ENCODE measurements around the gene EEF1B2. TPM values are rescaled to one million over a fixed set of nuclear protein-coding genes. Genes with fewer than 3 reads are reported as not detected.
"Not testable (repeated sequence)": the region's sequence is repeated elsewhere in the genome, so short reads cannot be mapped to it uniquely, and the experiment has no call there.

The EEF1B2 gene
- total and polyA plus RNA-seq, 3 donors from 2014 or later, result 144 to 448 (median 285) TPM

DNA sequence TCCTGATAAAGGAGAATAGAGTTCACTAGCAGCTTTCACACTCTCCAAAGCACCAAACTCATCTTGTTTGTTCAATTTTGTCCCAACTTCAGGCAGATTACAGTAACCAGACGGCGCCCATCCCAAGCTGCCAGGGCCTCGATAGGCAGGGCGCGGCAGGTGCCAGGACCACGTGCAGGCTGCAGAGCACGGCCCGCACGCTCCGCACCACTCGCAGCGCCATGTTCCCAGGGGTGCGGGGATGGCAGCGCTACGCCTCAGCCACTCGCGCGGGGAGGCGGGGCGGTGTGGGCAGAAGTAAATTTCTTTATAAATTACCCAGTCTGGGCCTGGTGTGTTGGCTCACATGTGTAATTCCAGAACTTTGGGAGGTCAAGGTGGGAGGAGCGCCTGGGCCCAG is 43.4 kb upstream of the EEF1B2 start:
- H3K36me3 ChIP-seq (ENCODE audit: low read depth, missing control alignments), result no peaks in the 10 kb centered on the region

GRCh38 chr2:206122569-206122968 is 37.1 kb upstream of the EEF1B2 start:
- H3K4me1 ChIP-seq; H3K9me3 ChIP-seq; DNase-seq; H3K36me3 ChIP-seq (ENCODE audit: low read depth, missing control alignments); H3K4me3 ChIP-seq; H3K27ac ChIP-seq; H3K27me3 ChIP-seq; intact Hi-C loops (cut with DNase I; ENCODE audit: low total_unique reads): not testable (repeated sequence)
- WGBS, 2 donors, result 87 to 95% methylated on average over 3 of the region's 3 CpGs

More for the DNA sequence above, 43.4 kb upstream of the EEF1B2 start:
- DNase-seq, result no peak
- Histone ChIP-seq H3K9me3 (no peaks in the 10 kb centered on the region), H3K4me1 (no peaks in the 10 kb centered on the region), H3K27me3 (no peaks in the 10 kb centered on the region), H3K4me3 (no peak overlapping the region), H3K27ac (no peak overlapping the region)
- TF ChIP-seq CTCF (IDR thresholded peaks at IDR 0.05), result no peak
- TF ChIP-seq POLR2A (IDR thresholded peaks at IDR 0.05), result no peak
- intact Hi-C loops (cut with DNase I; ENCODE audit: low total_unique reads), result no loop called here
- 90 to 91% methylated on average over 18 to 21 of the region's 21 CpGs for WGBS, 2 donors

- Histone ChIP-seq H3K4me3 (no peak overlapping the region), H3K9me3 (no peaks in the 10 kb centered on the region), H3K4me1 (no peaks in the 10 kb centered on the region), H3K27ac (no peak overlapping the region), H3K27me3 (no peaks in the 10 kb centered on the region), H3K36me3 (ENCODE audit: low read depth, missing control alignments) (no peaks in the 10 kb centered on the region)
- DNase-seq, result no peak
- TF ChIP-seq POLR2A (IDR thresholded peaks at IDR 0.05) (no peak), CTCF (IDR thresholded peaks at IDR 0.05) (no peak)
- intact Hi-C loops (cut with DNase I; ENCODE audit: low total_unique reads), result no loop called here
Measured at GRCh38 chr2:206125901-206126300, 33.8 kb upstream of the EEF1B2 start.

DNA sequence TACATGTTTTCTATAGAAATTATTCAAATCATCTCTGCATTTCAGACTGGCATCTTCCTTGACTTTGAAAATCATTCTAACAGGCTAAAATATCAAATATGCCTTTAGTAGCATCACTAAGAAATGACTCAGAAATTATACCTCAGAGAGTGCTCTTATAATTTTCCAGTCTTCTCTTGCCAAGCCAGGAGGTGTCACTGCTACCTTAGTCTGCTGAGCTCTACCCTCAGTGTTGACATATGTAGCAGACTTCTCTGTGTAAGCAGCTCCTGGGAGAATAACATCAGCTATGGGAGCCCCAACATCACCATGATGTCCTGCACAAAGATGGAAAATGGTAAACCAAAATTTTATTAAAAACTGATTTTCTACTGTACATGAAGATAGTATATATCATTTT is 32.0 kb upstream of the EEF1B2 start:
- H3K4me3 ChIP-seq, result no peak overlapping the region
- no peak for DNase-seq

DNA sequence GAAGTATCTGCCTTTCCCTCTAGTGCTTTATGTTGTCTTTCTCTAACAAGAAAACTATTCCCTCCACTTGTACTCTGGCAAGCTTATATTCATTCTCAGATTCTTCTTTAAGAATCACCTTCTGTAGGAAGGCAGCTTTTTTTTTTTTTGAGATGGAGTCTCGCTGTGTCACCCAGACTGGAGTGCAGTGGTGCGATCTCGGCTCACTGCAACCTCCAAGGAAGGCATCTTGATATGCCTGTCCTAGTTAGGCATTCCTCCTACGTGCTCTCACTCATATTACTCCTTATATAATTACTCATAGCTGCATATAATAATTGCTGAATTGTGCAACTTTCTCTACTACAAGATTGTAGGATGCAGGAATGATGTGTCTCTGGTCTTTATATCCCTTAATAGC is 16.2 kb upstream of the EEF1B2 start:
- WGBS, 2 donors, result 93 to 94% methylated on average over 4 of the region's 4 CpGs
- intact Hi-C loops (cut with DNase I; ENCODE audit: low total_unique reads), result no loop called here
- TF ChIP-seq CTCF (IDR thresholded peaks at IDR 0.05) (no peak), POLR2A (IDR thresholded peaks at IDR 0.05) (no peak)
- DNase-seq, result no peak
- Histone ChIP-seq H3K36me3 (ENCODE audit: low read depth, missing control alignments) (no peaks in the 10 kb centered on the region), H3K27ac (no peak overlapping the region), H3K9me3 (no peaks in the 10 kb centered on the region), H3K4me1 (no peaks in the 10 kb centered on the region), H3K27me3 (no peaks in the 10 kb centered on the region), H3K4me3 (no peak overlapping the region)

More for the DNA sequence above, 32.0 kb upstream of the EEF1B2 start:
- TF ChIP-seq CTCF (IDR thresholded peaks at IDR 0.05) (no peak), POLR2A (IDR thresholded peaks at IDR 0.05) (no peak)
- H3K27me3 ChIP-seq, result no peaks in the 10 kb centered on the region
- no peaks in the 10 kb centered on the region for H3K36me3 ChIP-seq (ENCODE audit: low read depth, missing control alignments)
- no peak overlapping the region for H3K27ac ChIP-seq
- intact Hi-C loops (cut with DNase I; ENCODE audit: low total_unique reads), result no loop called here
- no peaks in the 10 kb centered on the region for H3K4me1 ChIP-seq
- H3K9me3 ChIP-seq, result no peaks in the 10 kb centered on the region
